HEK293 (cell line): ENCODE results near the gene ACTR3C.

ENCODE experiments used
- FEZF1 ChIP-seq: fragments of 450-650 bp; formaldehyde crosslinking; IDR thresholded peaks from 2 replicates; pipeline ENCODE4 v1.5.1; 2016; ENCODE audit warnings: missing biosample characterization, missing genetic modification characterization
- GLIS1 ChIP-seq: fragments of 450-650 bp; formaldehyde crosslinking; IDR thresholded peaks from 2 replicates; pipeline ENCODE4 v1.5.1; 2016; ENCODE audit warnings: missing biosample characterization, missing genetic modification characterization
- KLF16 ChIP-seq: fragments of 450-650 bp; formaldehyde crosslinking; IDR thresholded peaks from 2 replicates; pipeline ENCODE4 v1.5.1; 2017; ENCODE audit warnings: missing biosample characterization, missing genetic modification characterization
- KLF9 ChIP-seq: fragments of 450-650 bp; formaldehyde crosslinking; IDR thresholded peaks from 2 replicates; pipeline ENCODE4 v1.5.1; 2016; ENCODE audit warnings: missing biosample characterization, missing genetic modification characterization, low read depth
- PBX3 ChIP-seq: sonication (generic); formaldehyde crosslinking; IDR thresholded peaks from 2 replicates; pipeline ENCODE4 v1.8.1; 2022; ENCODE audit warnings: mild to moderate bottlenecking, moderate library complexity, missing genetic modification reagents
- SP2 ChIP-seq: fragments of 450-650 bp; formaldehyde crosslinking; IDR thresholded peaks from 2 replicates; pipeline ENCODE4 v1.5.1; 2016; ENCODE audit warnings: missing biosample characterization, missing genetic modification characterization
- SP7 ChIP-seq: fragments of 450-650 bp; formaldehyde crosslinking; IDR thresholded peaks from 2 replicates; pipeline ENCODE4 v1.5.1; 2016; ENCODE audit warnings: missing biosample characterization, missing genetic modification characterization
- TCF7L2 ChIP-seq: IDR thresholded peaks from 2 replicates; pipeline ENCODE4 v1.6.1; 2011; ENCODE audit warnings: low read depth, mild to moderate bottlenecking, inconsistent platforms, low read length, moderate library complexity, borderline replicate concordance
- ZBTB17 ChIP-seq: fragments of 450-650 bp; formaldehyde crosslinking; IDR thresholded peaks from 2 replicates; pipeline ENCODE4 v1.5.1; 2016; ENCODE audit warnings: missing biosample characterization, missing genetic modification characterization
- ZBTB48 ChIP-seq: fragments of 450-650 bp; formaldehyde crosslinking; IDR thresholded peaks from 2 replicates; pipeline ENCODE4 v1.5.1; 2016; ENCODE audit warnings: missing biosample characterization, missing genetic modification characterization
- ZBTB8A ChIP-seq: fragments of 450-650 bp; formaldehyde crosslinking; IDR thresholded peaks from 2 replicates; pipeline ENCODE4 v1.5.1; 2016; ENCODE audit warnings: missing biosample characterization, missing genetic modification characterization
- ZNF174 ChIP-seq: fragments of 450-650 bp; formaldehyde crosslinking; IDR thresholded peaks from 2 replicates; pipeline ENCODE4 v1.5.0; 2017; ENCODE audit warnings: missing biosample characterization, mild to moderate bottlenecking, missing genetic modification characterization
- ZNF2 ChIP-seq: fragments of 450-650 bp; formaldehyde crosslinking; IDR thresholded peaks from 2 replicates; pipeline ENCODE4 v1.5.1; 2016; ENCODE audit warnings: missing biosample characterization, missing genetic modification characterization
- ZNF24 ChIP-seq: fragments of 450-650 bp; formaldehyde crosslinking; IDR thresholded peaks from 2 replicates; pipeline ENCODE4 v1.5.1; 2016; ENCODE audit warnings: missing biosample characterization, missing genetic modification characterization
- ZNF266 ChIP-seq: fragments of 450-650 bp; formaldehyde crosslinking; IDR thresholded peaks from 2 replicates; pipeline ENCODE4 v1.5.1; 2016; ENCODE audit warnings: missing biosample characterization, missing genetic modification characterization, low read depth
- ZNF292 ChIP-seq: fragments of 450-650 bp; formaldehyde crosslinking; IDR thresholded peaks from 2 replicates; pipeline ENCODE4 v1.5.1; 2016; ENCODE audit warnings: low read depth, missing biosample characterization, missing genetic modification characterization, borderline replicate concordance
- ZNF311 ChIP-seq: fragments of 450-650 bp; formaldehyde crosslinking; IDR thresholded peaks from 2 replicates; pipeline ENCODE4 v1.5.1; 2017; ENCODE audit warnings: missing biosample characterization, missing genetic modification characterization, borderline replicate concordance
- ZNF398 ChIP-seq: fragments of 450-650 bp; formaldehyde crosslinking; IDR thresholded peaks from 2 replicates; pipeline ENCODE4 v1.5.1; 2017; ENCODE audit warnings: missing biosample characterization, missing genetic modification characterization
- ZNF473 ChIP-seq: fragments of 450-650 bp; formaldehyde crosslinking; IDR thresholded peaks from 2 replicates; pipeline ENCODE4 v1.5.1; 2017; ENCODE audit warnings: missing biosample characterization, missing genetic modification characterization
- ZNF501 ChIP-seq: fragments of 450-650 bp; formaldehyde crosslinking; IDR thresholded peaks from 2 replicates; pipeline ENCODE4 v1.5.1; 2016; ENCODE audit warnings: missing biosample characterization, missing genetic modification characterization
- ZNF544 ChIP-seq: fragments of 450-650 bp; formaldehyde crosslinking; IDR thresholded peaks from 2 replicates; pipeline ENCODE4 v1.5.0; 2017; ENCODE audit warnings: missing biosample characterization, missing genetic modification characterization
- ZNF558 ChIP-seq: fragments of 450-650 bp; formaldehyde crosslinking; IDR thresholded peaks from 2 replicates; pipeline ENCODE4 v1.5.1; 2016; ENCODE audit warnings: missing biosample characterization, missing genetic modification characterization
- ZNF626 ChIP-seq: fragments of 450-650 bp; sonication (Bioruptor Pico); formaldehyde crosslinking; IDR thresholded peaks from 2 replicates; pipeline ENCODE4 v1.5.1; 2018; ENCODE audit warnings: missing biosample characterization, missing genetic modification characterization, inconsistent platforms
- ZSCAN30 ChIP-seq: fragments of 450-650 bp; IDR thresholded peaks from 2 replicates; pipeline ENCODE4 v1.5.1; 2018; ENCODE audit warnings: missing biosample characterization, mild to moderate bottlenecking, missing genetic modification characterization, moderate library complexity
- ZSCAN4 ChIP-seq: fragments of 450-650 bp; formaldehyde crosslinking; IDR thresholded peaks from 2 replicates; pipeline ENCODE4 v1.5.1; 2017; ENCODE audit warnings: missing biosample characterization, missing genetic modification characterization
- TF ChIP-seq, protein P1 (sequence below): fragments of 450-650 bp; formaldehyde crosslinking; IDR thresholded peaks from 2 replicates; pipeline ENCODE4 v1.5.1; 2016; ENCODE audit warnings: missing biosample characterization, missing genetic modification characterization
- TF ChIP-seq, protein P2 (sequence below): fragments of 450-650 bp; formaldehyde crosslinking; IDR thresholded peaks from 2 replicates; pipeline ENCODE4 v1.5.1; 2016; ENCODE audit warnings: missing biosample characterization, missing genetic modification characterization
- TF ChIP-seq, protein P3 (sequence below): fragments of 450-650 bp; formaldehyde crosslinking; conservative IDR thresholded peaks from 2 replicates; pipeline ENCODE4 v1.5.1; 2016; ENCODE audit warnings: low read depth, missing biosample characterization, missing genetic modification characterization

ACTR3C gene

GRCh38 chr7:150368096-150368883 is 44.9 kb upstream of the ACTR3C start, which contains the start of gene REPIN1 (continued):
- no peak for TF ChIP-seq ZNF292 (tag by site-specific recombination)
- TF ChIP-seq SP7 (tag by site-specific recombination) = peak; percentile 62; the same call in 1 of the 2 replicates
- TF ChIP-seq ZSCAN30 = peak; percentile 65
- TF ChIP-seq FEZF1 = peak; percentile 41; the same call in 1 of the 2 replicates
- peak; percentile 96 for TF ChIP-seq TCF7L2
- no peak for TF ChIP-seq ZNF311 (tag by site-specific recombination)
- no peak for TF ChIP-seq PBX3
- TF ChIP-seq, protein P1, sequence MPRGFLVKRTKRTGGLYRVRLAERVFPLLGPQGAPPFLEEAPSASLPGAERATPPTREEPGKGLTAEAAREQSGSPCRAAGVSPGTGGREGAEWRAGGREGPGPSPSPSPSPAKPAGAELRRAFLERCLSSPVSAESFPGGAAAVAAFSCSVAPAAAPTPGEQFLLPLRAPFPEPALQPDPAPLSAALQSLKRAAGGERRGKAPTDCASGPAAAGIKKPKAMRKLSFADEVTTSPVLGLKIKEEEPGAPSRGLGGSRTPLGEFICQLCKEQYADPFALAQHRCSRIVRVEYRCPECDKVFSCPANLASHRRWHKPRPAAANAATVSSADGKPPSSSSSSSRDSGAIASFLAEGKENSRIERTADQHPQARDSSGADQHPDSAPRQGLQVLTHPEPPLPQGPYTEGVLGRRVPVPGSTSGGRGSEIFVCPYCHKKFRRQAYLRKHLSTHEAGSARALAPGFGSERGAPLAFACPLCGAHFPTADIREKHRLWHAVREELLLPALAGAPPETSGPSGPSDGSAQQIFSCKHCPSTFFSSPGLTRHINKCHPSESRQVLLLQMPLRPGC (tag by site-specific recombination) = no peak
- TF ChIP-seq ZNF544 = no peak
- no peak for TF ChIP-seq ZSCAN4 (tag by site-specific recombination)
- 0 out of 2 replicates have a peak, but pooled peaks have one; percentile 19 for TF ChIP-seq SP2 (tag by site-specific recombination)
- peak; percentile 97; the same call in 1 of the 2 replicates for TF ChIP-seq GLIS1 (tag by site-specific recombination)
- 0 out of 2 replicates have a peak, but pooled peaks have one; percentile 35 for TF ChIP-seq KLF16 (tag by site-specific recombination)
- TF ChIP-seq ZNF174 (tag by site-specific recombination) = no peak
- TF ChIP-seq, protein P2, sequence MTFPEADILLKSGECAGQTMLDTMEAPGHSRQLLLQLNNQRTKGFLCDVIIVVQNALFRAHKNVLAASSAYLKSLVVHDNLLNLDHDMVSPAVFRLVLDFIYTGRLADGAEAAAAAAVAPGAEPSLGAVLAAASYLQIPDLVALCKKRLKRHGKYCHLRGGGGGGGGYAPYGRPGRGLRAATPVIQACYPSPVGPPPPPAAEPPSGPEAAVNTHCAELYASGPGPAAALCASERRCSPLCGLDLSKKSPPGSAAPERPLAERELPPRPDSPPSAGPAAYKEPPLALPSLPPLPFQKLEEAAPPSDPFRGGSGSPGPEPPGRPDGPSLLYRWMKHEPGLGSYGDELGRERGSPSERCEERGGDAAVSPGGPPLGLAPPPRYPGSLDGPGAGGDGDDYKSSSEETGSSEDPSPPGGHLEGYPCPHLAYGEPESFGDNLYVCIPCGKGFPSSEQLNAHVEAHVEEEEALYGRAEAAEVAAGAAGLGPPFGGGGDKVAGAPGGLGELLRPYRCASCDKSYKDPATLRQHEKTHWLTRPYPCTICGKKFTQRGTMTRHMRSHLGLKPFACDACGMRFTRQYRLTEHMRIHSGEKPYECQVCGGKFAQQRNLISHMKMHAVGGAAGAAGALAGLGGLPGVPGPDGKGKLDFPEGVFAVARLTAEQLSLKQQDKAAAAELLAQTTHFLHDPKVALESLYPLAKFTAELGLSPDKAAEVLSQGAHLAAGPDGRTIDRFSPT = peak; percentile 95
- TF ChIP-seq ZNF558 = no peak
- no peak for TF ChIP-seq ZNF626 (tag by site-specific recombination)
- peak; percentile 86; the same call in 1 of the 2 replicates for TF ChIP-seq ZNF501 (tag by site-specific recombination)
- TF ChIP-seq ZNF266 (tag by site-specific recombination) = no peak
- TF ChIP-seq ZNF2 (tag by site-specific recombination) = peak; percentile 81
- TF ChIP-seq KLF9 = 0 out of 2 replicates have a peak, but pooled peaks have one; percentile 13
- TF ChIP-seq, protein P3, sequence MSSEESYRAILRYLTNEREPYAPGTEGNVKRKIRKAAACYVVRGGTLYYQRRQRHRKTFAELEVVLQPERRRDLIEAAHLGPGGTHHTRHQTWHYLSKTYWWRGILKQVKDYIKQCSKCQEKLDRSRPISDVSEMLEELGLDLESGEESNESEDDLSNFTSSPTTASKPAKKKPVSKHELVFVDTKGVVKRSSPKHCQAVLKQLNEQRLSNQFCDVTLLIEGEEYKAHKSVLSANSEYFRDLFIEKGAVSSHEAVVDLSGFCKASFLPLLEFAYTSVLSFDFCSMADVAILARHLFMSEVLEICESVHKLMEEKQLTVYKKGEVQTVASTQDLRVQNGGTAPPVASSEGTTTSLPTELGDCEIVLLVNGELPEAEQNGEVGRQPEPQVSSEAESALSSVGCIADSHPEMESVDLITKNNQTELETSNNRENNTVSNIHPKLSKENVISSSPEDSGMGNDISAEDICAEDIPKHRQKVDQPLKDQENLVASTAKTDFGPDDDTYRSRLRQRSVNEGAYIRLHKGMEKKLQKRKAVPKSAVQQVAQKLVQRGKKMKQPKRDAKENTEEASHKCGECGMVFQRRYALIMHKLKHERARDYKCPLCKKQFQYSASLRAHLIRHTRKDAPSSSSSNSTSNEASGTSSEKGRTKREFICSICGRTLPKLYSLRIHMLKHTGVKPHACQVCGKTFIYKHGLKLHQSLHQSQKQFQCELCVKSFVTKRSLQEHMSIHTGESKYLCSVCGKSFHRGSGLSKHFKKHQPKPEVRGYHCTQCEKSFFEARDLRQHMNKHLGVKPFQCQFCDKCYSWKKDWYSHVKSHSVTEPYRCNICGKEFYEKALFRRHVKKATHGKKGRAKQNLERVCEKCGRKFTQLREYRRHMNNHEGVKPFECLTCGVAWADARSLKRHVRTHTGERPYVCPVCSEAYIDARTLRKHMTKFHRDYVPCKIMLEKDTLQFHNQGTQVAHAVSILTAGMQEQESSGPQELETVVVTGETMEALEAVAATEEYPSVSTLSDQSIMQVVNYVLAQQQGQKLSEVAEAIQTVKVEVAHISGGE (tag by site-specific recombination) = peak; percentile 40
- TF ChIP-seq ZNF24 = no peak
- TF ChIP-seq ZNF398 = peak; percentile 77
- TF ChIP-seq ZBTB48 (tag by site-specific recombination) = 0 out of 2 replicates have a peak, but pooled peaks have one; percentile 17
- peak; percentile 59 for TF ChIP-seq ZBTB17 (tag by site-specific recombination)
- no peak for TF ChIP-seq ZNF473 (tag by site-specific recombination)
- TF ChIP-seq ZBTB8A (tag by site-specific recombination) = peak; percentile 94
